HT-29 (cell line): ENCODE results near the gene ARRB1. TPM values are rescaled to one million over a fixed set of nuclear protein-coding genes. Genes with fewer than 3 reads are reported as not detected.
A peak's percentile ranks its signal among the peaks of the same experiment; 100 is the strongest.

Experiments used
- DNase-seq: peaks from one replicate; pipeline ENCODE4 v3.0.0-alpha.2; 2015; ENCODE audit warnings: low spot score
- small RNA-seq: library from RNA; depleted of rRNA; stranded (forward); fragments of <200 nt; gene quantifications from one replicate; pipeline ENCODE3, GENCODE V24; 2014
- total RNA-seq: library from RNA; depleted of rRNA; stranded (reverse); fragments of >200 nt; shearing (Covaris generic); gene quantifications from 2 replicates; pipeline ENCODE4 v1.2.3, GENCODE V29; 2014; rRNA removed

Gene ARRB1
- total RNA-seq, 1 experiment from 2014 or later: 28.6 TPM

DNA sequence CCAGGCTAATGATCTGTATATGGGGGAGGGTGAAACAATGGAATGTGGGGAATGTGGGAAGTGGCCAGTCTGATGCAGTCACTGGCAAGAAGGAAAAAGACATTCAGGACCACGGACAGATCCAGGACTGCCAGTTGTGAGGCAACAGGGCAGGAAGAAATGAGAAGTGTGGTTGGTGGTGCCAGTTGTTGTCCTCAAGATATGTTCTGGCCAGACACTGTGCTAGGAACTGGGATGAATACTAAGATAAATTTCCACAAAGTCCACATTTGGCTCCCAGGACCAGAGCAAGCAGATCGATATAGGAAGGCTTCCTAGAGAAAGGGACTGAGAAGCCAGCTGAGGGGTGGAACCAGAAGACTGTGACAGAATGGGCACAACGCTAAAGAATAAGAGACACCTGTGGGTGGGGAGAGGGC is 117.7 kb downstream of the ARRB1 start:
- peak; percentile 79 for DNase-seq

DNA sequence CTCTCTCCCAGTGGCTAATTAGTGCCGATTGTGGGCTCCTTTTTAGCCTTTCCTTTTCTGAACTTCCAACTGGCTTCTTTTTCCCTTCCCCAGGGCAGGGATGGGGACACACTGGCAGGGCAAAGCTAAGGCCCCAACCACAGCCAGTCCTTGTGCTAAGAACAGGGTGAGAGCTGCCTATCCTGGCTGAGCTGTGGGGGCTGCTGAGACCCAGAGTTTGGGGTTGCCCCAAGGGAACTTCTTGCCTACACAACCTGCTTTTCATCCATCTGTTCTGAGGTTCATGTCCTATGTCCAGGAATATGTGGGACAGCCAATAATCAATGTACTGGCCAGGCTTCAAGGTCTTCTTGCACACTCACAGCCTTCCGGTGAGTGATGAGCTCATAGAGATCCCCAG is 120.8 kb downstream of the ARRB1 start:
- no peak for DNase-seq

DNA sequence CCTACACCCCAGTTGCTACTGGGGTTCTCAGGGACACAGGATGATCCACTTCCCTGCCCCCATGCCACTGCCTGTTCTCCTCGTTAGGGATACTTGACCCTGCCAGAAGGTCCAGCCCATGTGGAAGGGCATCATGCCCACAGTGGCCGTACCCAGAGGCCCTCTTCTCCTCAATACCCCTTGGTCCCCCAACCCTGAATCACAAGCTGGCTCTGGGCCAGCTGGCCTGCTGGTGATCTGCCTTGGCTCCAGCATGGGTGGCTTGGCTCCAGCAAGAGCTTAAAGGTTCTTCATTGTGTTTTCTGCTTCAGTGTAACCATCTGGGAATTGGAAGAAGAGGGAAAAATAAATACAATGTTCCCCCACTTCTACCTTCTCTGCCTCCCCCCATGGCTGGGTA is 122.0 kb downstream of the ARRB1 start:
- no peak for DNase-seq

DNA sequence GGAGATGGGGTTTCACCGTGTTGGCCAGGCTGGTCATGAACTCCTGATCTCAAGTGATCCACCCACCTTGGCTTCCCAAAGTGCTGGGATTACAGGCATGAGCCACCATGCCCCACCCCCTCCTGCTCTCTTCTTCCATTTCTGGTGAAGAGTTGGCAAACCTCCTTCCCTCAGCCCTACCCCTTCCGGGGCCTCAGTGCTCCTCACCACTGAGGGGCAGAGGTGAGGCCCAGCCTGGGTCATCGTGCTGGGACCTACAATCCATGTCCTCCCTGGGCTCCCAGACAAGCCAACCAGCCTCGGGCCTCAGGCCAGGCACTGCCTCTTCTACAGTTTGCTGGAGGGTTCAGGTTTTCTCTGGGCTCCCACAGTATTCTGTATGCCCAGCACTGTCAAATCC is 125.7 kb downstream of the ARRB1 start:
- DNase-seq: no peak

DNA sequence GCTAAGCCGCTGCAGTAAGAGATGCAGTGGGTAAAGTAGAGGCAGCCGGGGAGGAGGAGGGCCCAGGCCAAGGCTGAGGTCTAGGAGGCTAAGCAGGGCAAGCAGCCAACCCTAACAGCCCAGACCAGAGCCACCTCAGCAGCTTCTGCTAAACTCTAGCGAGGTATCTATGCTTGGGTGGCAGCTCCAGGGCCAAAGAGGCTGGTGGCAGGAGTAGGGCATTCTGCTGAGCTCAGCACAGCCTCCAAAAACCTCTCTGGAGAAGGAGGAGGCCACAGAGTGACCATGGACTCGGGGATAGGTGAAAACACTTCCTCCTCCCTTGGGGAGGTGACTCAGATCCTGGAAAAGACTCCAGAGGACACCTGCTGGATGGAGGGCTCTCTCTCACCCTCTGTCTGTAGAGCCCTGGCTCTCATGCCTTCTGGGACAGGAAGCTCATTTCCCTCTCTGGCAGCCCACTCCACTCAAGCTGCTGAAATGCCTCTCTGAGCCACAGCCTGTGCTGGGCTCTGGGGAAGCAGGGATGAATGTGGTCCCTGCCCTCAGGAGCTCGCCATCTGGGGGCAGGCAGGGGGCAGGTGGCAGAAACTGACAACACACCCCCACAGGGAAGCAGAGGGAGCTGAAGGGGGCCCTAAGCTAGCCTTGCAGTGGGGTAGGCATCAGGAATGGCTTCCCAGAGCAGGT is 127.4 kb downstream of the ARRB1 start:
- DNase-seq: peak; percentile 34

DNA sequence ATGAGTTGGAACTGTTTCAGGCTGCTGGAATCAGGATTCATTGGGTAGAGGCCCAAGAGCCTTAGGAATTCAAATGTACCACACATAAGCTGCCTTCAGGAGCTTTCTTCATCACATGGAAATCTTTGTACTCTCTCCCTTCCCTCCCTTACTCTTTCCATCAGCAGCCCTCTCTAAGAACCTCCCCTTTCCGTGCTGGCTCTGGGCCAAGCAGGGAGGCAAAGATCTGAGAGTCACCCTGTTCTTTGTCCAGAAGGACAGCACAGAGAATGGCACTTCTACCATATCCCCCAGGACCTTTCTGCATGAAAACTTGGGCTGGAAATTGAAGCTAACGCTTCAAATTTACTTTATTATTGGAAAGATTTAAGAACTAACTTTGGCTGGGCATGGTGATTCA is 131.6 kb downstream of the ARRB1 start:
- DNase-seq: no peak

DNA sequence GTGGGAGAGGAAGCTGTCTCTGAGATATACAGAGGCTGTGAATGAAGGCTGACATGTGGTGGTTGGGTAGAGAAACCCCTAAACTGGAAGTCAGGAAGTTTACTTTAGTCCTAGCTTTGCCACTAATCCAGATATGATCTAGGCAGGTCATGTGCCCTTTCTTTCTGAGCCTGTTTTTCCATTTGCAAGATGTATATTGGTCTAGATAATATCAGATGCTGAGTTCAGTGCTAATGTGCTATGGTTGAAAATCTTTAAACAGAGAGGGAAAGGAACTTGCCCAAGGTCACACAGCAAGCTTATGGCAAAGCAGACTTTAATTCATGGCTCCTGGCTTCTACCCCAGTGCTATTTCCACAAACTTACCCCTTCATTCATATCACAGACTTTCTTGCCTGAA is 136.6 kb downstream of the ARRB1 start:
- DNase-seq: no peak

GRCh38 chr11:75214411-75214821 is 137.0 kb downstream of the ARRB1 start:
- DNase-seq: peak; percentile 94

Small RNA genes within 50 kb of the gene (small RNA-seq; reads per million reads assigned to genes)
- not detected for gene MIR326
- gene SNORD15A: not detected

Other genes starting within 250 kb of the ARRB1 start
- 0.55 and 1.9 TPM in 2 replicates for gene SLCO2B1, start 200.6 kb downstream of the ARRB1 start, total RNA-seq
- not detected in 2 replicates for gene TPBGL, start 110.9 kb downstream of the ARRB1 start, total RNA-seq
- 2,617 and 2,815 TPM in 2 replicates for gene RPS3, start 47.9 kb upstream of the ARRB1 start, total RNA-seq
- gene KLHL35, start 81.5 kb upstream of the ARRB1 start, total RNA-seq: 20.5 and 23.5 TPM in 2 replicates
- gene GDPD5, start 174.3 kb upstream of the ARRB1 start, total RNA-seq: 2.8 and 4.0 TPM in 2 replicates
- 138 and 141 TPM in 2 replicates for gene SERPINH1, start 210.6 kb upstream of the ARRB1 start, total RNA-seq